Body of pancreas (tissue), 4 donors: ENCODE measurements around the gene GSTO2. TPM values are rescaled to one million over a fixed set of nuclear protein-coding genes. Genes with fewer than 3 reads are reported as not detected.

ENCODE experiments used
- ATAC-seq: fragments of 150-250 bp; one replicate; pipeline ENCODE4 v1.9.1; 2016
- DNase-seq, 4 donors: peaks; one replicate each; pipeline ENCODE4 v3.0.0-alpha.2; 2019
- H3K27ac ChIP-seq, 4 donors: fragments of 200-600 bp; sonication (generic); 1 replicate in 3 of 4; 2 replicates in 1 of 4; pipeline versions ENCODE4 v1.5.1 to v1.6.1; 2016 to 2019; ENCODE audit warnings: mild to moderate bottlenecking in 1 of 4, mixed read lengths in 1 of 4, moderate library complexity in 1 of 4
- H3K27me3 ChIP-seq, 2 donors: fragments of 200-600 bp; sonication (generic); one replicate each; pipeline ENCODE4 v1.6.0; 2016; ENCODE audit warnings: mild to moderate bottlenecking in 1 of 2
- H3K36me3 ChIP-seq, 2 donors: fragments of 200-600 bp; sonication (generic); replicated peaks in 1 of 2; 2 replicates each; pipeline ENCODE4 v1.5.1; 2016; ENCODE audit warnings: low read depth in 2 of 2; ENCODE audit not compliant: insufficient read depth in 1 of 2
- H3K4me1 ChIP-seq: fragments of 200-600 bp; sonication (generic); one replicate; pipeline ENCODE4 v1.6.0; 2016
- H3K4me3 ChIP-seq, 2 donors: fragments of 200-600 bp; sonication (generic); 1 replicate in 1 of 2; 2 replicates in 1 of 2; pipeline ENCODE4 v1.5.1; 2016 to 2019
- H3K9me3 ChIP-seq, 3 donors: fragments of 200-600 bp; sonication (generic); 1 replicate in 2 of 3; 2 replicates in 1 of 3; pipeline ENCODE4 v1.5.1; 2016
- POLR2A ChIP-seq, 3 donors: fragments of 450-650 bp; IDR thresholded peaks; one replicate each; pipeline ENCODE4 v1.6.1; 2016; ENCODE audit warnings: antibody characterized with exemption in 3 of 3, mild to moderate bottlenecking in 2 of 3
- WGBS, 2 donors: methylation state at CpG; one replicate each; pipeline ENCODE4 v1.1.5; 2017; 5-methylcytosine and 5-hydroxymethylcytosine counted together
- intact Hi-C: fragments of 100-400 bp; cut with DNase I; formaldehyde crosslinking; loops from one replicate; pipeline ENCODE4 v1.15.1; 2023
- total RNA-seq, 2 donors: library from RNA; depleted of rRNA; stranded (reverse); fragments of >200 nt; gene quantifications; one replicate each; pipeline ENCODE4 v1.1.0, GENCODE V29; 2016
- TF ChIP-seq, protein P1 (sequence below), 7 experiments: fragments of 450-650 bp in 4 of 7; fragments of 200-600 bp in 3 of 7; sonication (generic) in 3 of 7; IDR thresholded peaks; one replicate each; pipeline ENCODE4 v1.5.1; 2016 to 2019; ENCODE audit warnings: antibody characterized with exemption in 7 of 7

Gene GSTO2
- total RNA-seq, 2 donors from 2014 or later = 9.6 to 26.5 TPM

DNA sequence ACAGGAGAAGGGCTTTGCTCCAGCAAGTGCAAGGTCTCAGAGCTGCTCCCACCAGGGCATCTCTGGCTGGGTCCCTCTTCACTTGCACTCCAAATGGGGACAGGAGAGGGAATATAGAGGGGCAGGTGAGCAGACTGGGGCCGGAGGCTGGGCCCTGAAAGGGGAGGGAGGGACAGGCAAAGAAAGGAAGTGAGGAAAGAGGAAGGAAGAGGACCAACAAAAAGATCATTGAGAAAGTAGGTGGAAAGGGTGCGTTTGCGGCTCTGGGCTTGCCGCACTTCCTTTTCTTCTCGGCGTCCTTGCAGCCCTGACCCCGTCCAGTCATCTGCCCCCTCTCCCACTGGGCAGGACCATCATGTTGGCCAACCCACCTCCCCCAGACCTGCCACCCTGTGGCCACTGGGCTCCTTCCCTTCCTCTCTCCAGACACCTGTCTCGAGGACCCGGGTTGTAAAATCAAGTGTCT is 55.3 kb downstream of the GSTO2 start:
- no peak overlapping the region for H3K4me3 ChIP-seq
- TF ChIP-seq, protein P1, sequence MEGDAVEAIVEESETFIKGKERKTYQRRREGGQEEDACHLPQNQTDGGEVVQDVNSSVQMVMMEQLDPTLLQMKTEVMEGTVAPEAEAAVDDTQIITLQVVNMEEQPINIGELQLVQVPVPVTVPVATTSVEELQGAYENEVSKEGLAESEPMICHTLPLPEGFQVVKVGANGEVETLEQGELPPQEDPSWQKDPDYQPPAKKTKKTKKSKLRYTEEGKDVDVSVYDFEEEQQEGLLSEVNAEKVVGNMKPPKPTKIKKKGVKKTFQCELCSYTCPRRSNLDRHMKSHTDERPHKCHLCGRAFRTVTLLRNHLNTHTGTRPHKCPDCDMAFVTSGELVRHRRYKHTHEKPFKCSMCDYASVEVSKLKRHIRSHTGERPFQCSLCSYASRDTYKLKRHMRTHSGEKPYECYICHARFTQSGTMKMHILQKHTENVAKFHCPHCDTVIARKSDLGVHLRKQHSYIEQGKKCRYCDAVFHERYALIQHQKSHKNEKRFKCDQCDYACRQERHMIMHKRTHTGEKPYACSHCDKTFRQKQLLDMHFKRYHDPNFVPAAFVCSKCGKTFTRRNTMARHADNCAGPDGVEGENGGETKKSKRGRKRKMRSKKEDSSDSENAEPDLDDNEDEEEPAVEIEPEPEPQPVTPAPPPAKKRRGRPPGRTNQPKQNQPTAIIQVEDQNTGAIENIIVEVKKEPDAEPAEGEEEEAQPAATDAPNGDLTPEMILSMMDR (IDR thresholded peaks at IDR 0.05) = no peak
- TF ChIP-seq POLR2A (IDR thresholded peaks at IDR 0.05) = no peak
- H3K9me3 ChIP-seq = no peaks in the 10 kb centered on the region
- H3K36me3 ChIP-seq = no peaks in the 10 kb centered on the region
- WGBS, 2 donors = 75 to 80% methylated on average over 9 of the region's 9 CpGs
- ATAC-seq (no peak), DNase-seq (peak in 1 of 4 donors; percentile 52)
- H3K27ac ChIP-seq = peak overlapping the region in 1 of 4 donors; percentile 65
- no peaks in the 10 kb centered on the region for H3K27me3 ChIP-seq
- H3K4me1 ChIP-seq = peaks cover 43% of the 10 kb centered on the region
- intact Hi-C loops = no loop called here

DNA sequence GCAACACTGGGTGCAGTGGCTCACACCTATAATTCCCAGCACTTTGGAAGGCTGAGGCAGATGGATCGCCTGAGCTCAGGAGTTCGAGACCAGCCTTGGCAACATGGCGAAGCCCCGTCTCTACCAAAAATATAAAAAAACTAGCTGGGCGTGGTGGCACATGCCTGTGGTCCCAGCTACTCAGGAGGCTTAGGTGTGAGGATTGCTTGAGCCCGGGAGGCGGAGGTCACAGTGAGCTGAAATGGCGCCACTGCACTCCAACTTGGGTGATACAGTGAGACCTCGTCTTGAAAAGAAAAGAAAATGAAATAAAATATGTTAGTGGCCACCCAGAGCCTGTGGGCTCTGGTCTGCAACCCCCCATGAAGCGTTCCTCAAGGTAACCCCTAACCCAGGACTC is 55.9 kb downstream of the GSTO2 start:
- DNase-seq (no peak), ATAC-seq (no peak)
- Histone ChIP-seq H3K36me3 (no peaks in the 10 kb centered on the region), H3K27ac (peak overlapping the region in 2 of 4 donors; percentile 36 to 65), H3K27me3 (no peaks in the 10 kb centered on the region), H3K4me3 (no peak overlapping the region), H3K4me1 (peaks cover 44% of the 10 kb centered on the region), H3K9me3 (no peaks in the 10 kb centered on the region)
- intact Hi-C loops = no loop called here
- TF ChIP-seq, protein P1 (IDR thresholded peaks at IDR 0.05) = no peak
- no peak for TF ChIP-seq POLR2A (IDR thresholded peaks at IDR 0.05)
- WGBS, 2 donors = 84 to 91% methylated on average over 10 of the region's 10 CpGs

DNA sequence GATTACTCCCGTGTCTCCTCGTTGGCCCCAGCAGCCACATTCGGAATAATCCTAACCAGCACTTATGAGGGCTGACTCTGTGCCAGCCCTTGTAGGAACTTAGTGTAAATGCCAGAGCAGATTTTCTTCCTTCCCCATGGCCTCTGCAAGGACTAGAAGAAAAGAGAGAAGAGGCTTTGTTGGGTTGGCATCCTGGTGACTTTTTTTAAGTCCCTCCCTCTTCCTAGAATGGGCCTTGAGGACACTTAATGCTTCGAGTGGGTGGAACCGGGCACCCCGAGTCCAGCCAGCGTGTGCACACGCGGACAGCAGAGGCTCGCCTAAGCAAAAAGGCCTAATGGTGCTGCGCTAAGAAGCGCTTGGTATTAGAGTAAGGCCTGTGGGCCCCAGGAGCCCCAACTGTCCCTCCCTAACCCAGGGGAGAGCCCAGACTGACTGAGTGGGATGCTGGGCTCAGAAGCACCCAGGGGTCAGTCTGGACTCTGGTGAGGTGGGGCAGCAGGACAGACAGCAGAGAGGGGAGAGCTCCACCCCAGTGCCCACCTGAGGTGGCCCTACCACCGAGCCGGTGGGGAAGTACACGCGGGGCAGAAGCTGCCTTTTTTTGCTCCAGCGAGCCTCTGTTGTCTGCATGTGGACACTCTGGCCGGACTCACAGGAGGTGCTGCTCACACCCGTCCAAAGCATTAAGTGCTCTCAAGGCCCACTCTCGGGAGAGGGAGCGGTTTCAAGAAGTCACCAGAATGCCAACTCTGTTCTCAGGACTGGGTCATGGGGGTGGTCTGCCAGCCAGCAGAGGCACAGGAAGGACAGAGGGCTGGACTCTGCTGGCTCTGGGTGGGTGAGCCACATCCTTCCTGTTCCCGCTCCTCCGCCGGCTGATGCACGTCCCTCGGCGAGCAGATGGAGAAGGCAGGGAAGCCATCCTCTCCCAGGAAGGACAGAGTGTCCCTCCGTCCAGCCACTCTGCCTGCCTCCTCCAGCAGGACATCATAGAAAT is 56.8 kb downstream of the GSTO2 start:
- Histone ChIP-seq H3K27ac (peak overlapping the region in 2 of 4 donors; percentile 36 to 65), H3K4me1 (peaks cover 51% of the 10 kb centered on the region), H3K4me3 (no peak overlapping the region), H3K36me3 (no peaks in the 10 kb centered on the region), H3K27me3 (no peaks in the 10 kb centered on the region), H3K9me3 (no peaks in the 10 kb centered on the region)
- WGBS, 2 donors = 72 to 83% methylated on average over 26 to 28 of the region's 28 CpGs
- DNase-seq (peak in 1 of 4 donors; percentile 55), ATAC-seq (no peak)
- TF ChIP-seq, protein P1 (IDR thresholded peaks at IDR 0.05) = no peak
- no peak for TF ChIP-seq POLR2A (IDR thresholded peaks at IDR 0.05)
- intact Hi-C loops = no loop called here

DNA sequence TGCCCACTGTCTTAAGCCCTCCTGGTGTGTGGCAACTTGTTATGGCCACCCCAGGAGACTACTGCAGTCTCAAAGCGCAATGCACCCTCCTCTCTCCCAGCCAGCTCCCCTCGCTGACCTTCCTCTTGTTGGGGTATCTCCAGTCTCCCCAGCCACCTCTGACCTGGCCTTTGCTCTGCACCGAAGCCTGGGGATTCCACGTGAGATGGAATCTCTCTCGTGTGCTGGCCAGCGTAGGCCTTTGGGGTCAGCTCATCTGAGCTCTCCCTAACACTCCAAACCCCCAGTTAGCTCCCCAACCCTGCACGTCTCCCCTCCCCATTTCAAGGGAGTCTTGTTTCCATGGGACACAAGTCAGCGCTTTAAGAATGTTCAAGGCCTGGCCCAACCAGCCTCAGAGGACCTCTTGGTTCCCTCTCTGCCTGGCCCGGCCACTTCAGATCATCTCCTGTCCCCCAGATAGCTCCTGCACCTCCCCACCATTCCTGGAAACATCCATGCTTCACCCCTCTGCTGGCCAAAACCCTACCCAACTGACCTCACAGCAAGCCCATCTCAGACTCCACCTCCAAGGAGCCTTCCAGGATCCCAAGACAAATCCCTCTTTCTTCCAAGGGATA is 58.1 kb downstream of the GSTO2 start:
- H3K27ac ChIP-seq = peak overlapping the region in 1 of 4 donors; percentile 65
- 88 to 94% methylated on average over 9 of the region's 9 CpGs for WGBS, 2 donors
- H3K36me3 ChIP-seq = no peaks in the 10 kb centered on the region
- TF ChIP-seq, protein P1 (IDR thresholded peaks at IDR 0.05) = no peak
- TF ChIP-seq POLR2A (IDR thresholded peaks at IDR 0.05) = no peak
- ATAC-seq (no peak), DNase-seq (peak in 1 of 4 donors; percentile 7)
- H3K9me3 ChIP-seq = no peaks in the 10 kb centered on the region
- intact Hi-C loops = no loop called here
- no peak overlapping the region for H3K4me3 ChIP-seq
- no peaks in the 10 kb centered on the region for H3K27me3 ChIP-seq
- peaks cover 57% of the 10 kb centered on the region for H3K4me1 ChIP-seq
